Choroid plexus epithelial cell (primary cell): ENCODE results near the gene ADGRA3.

Source experiments
- DNase-seq: peaks from one replicate; pipeline ENCODE4 v3.0.0-alpha.2; 2010; ENCODE audit warnings: low read depth
- H3K4me3 ChIP-seq: 2 replicates; pipeline ENCODE4 v1.5.1; 2011; ENCODE audit warnings: low read depth, mild to moderate bottlenecking, control low read depth, low read length, moderate library complexity
- TF ChIP-seq, protein P1 (sequence below): conservative IDR thresholded peaks from 2 replicates; pipeline ENCODE4 v1.5.1; 2011; ENCODE audit warnings: low read depth, mild to moderate bottlenecking, control low read depth, inconsistent platforms, low read length, moderate library complexity

The ADGRA3 gene

DNA sequence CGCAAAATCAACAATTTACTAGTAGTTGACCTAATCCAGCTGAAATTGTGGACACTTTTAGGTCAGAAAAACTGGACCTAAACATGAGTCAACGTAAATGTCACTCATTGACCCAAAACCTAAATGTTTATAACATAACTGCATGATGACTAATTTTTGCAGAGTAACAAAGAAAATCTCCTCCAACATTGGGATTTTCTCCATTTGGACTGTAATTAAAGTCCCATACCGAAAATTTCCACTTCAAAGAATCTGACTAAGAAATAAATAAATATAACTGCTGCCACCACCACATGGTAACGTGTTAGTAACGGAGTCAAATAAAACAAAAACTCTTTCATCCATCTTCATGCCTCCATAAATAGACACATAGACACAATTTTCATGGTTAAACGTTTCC is 1.9 kb downstream of the ADGRA3 start:
- peak; percentile 55 for DNase-seq
- H3K4me3 ChIP-seq, result peak overlapping the region; percentile 73
- TF ChIP-seq, protein P1, sequence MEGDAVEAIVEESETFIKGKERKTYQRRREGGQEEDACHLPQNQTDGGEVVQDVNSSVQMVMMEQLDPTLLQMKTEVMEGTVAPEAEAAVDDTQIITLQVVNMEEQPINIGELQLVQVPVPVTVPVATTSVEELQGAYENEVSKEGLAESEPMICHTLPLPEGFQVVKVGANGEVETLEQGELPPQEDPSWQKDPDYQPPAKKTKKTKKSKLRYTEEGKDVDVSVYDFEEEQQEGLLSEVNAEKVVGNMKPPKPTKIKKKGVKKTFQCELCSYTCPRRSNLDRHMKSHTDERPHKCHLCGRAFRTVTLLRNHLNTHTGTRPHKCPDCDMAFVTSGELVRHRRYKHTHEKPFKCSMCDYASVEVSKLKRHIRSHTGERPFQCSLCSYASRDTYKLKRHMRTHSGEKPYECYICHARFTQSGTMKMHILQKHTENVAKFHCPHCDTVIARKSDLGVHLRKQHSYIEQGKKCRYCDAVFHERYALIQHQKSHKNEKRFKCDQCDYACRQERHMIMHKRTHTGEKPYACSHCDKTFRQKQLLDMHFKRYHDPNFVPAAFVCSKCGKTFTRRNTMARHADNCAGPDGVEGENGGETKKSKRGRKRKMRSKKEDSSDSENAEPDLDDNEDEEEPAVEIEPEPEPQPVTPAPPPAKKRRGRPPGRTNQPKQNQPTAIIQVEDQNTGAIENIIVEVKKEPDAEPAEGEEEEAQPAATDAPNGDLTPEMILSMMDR, result no peak

DNA sequence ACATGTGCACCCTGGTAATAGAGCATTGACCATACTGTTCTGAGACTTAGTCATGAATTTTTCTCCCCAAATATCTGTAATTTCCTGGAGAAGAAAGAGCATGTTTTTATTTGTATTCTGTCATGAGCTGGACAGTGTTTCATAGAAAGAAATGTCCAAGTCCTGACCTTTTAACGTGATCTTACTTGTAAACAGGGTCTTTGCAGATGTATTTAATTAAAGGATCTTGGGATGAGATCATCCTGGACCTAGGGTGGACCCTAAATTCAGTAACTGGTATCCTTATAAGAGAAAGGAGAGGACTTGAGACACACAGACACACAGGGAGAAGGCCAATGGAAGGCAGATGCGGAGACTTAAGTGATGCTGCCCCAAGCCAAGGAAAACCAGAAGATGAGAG is 3.6 kb downstream of the ADGRA3 start:
- no peak for DNase-seq
- H3K4me3 ChIP-seq, result no peak overlapping the region
- TF ChIP-seq, protein P1, result no peak

GRCh38 chr4:22510750-22511149 is 5.1 kb downstream of the ADGRA3 start:
- no peak overlapping the region for H3K4me3 ChIP-seq
- DNase-seq, result no peak
- TF ChIP-seq, protein P1, result no peak

GRCh38 chr4:22508376-22508775 is 7.5 kb downstream of the ADGRA3 start:
- H3K4me3 ChIP-seq, result no peak overlapping the region
- TF ChIP-seq, protein P1, result no peak
- peak; percentile 72 for DNase-seq

DNA sequence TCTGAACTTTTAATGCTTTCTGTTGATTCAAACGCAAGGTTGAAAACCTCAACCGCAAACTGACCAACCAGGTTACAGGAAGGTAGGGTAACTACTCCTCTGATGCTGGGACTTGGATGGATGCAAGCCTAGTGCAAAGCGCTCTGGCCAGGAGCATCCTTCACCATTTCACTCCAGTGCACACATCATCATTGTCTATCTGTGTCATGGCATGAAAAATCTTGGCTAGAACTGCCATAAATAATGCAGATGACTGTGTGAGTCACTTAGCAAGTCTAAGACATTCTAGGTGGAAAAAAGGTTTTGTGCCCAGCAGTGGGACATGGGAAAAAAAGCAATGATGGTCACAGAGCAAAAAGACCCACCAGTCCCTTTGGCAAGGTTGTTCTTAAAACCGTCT is 10.9 kb downstream of the ADGRA3 start:
- DNase-seq, result no peak
- no peak overlapping the region for H3K4me3 ChIP-seq
- TF ChIP-seq, protein P1, result no peak

- TF ChIP-seq, protein P1, result no peak
- H3K4me3 ChIP-seq, result no peak overlapping the region
- no peak for DNase-seq
These were observed 11.4 kb downstream of the ADGRA3 start for GRCh38 chr4:22504447-22504846.

- DNase-seq, result peak; percentile 46
- TF ChIP-seq, protein P1, result no peak
- no peak overlapping the region for H3K4me3 ChIP-seq
These were observed 12.7 kb downstream of the ADGRA3 start for GRCh38 chr4:22502895-22503814.
